IMR-90 (cell line): Measurements from ENCODE around the gene NOL8. TPM values are rescaled to one million over a fixed set of nuclear protein-coding genes. Genes with fewer than 3 reads are reported as not detected.

ENCODE experiments used
- ATAC-seq: fragments of 200-7000 bp; cut with Tn5 transposase; 2 replicates; pipeline ENCODE4 v1.9.1; 2020; ENCODE audit warnings: low read depth, mild to moderate bottlenecking, moderate library complexity
- BruUV-seq: library from RNA; stranded (reverse); fragments of 400-500 nt; replicated peaks from 2 replicates; lab custom pipeline; 2021; lab: Mats Ljungman, UMichigan
- CTCF ChIA-PET: fragments of 300-600 bp; formaldehyde crosslinking; extraction: SDS; loops from one replicate; lab custom pipeline; 2021; ENCODE audit warnings: antibody characterized with exemption; lab: Yijun Ruan, JAX
- POLR2A ChIA-PET: fragments of 300-600 bp; sonication (Branson Sonifier 250); formaldehyde crosslinking; loops from one replicate; lab custom pipeline; 2022; ENCODE audit warnings: antibody characterized with exemption; ENCODE audit not compliant: unreplicated experiment; lab: Charles Lee
- DNase-seq: peaks from one replicate; pipeline ENCODE4 v3.0.0; 2013
- H2AFZ ChIP-seq: replicated peaks from 2 replicates; pipeline ENCODE3; 2013; ENCODE audit warnings: low read length, mild to moderate bottlenecking; ENCODE audit not compliant: poor library complexity
- H2AK5ac ChIP-seq: 2 replicates; pipeline ENCODE4 v1.6.1; 2013; ENCODE audit warnings: low read depth, low read length, inconsistent platforms
- H2AK9ac ChIP-seq: replicated peaks from 2 replicates; pipeline ENCODE3; 2013; ENCODE audit warnings: mild to moderate bottlenecking, low read depth, low read length, moderate library complexity; ENCODE audit not compliant: poor library complexity
- H2BK120ac ChIP-seq: 2 replicates; pipeline ENCODE4 v1.6.1; 2013; ENCODE audit warnings: low read depth, low read length, inconsistent platforms
- H2BK15ac ChIP-seq: 3 replicates; pipeline ENCODE4 v1.6.1; 2013; ENCODE audit warnings: low read depth, low read length, inconsistent platforms
- H2BK20ac ChIP-seq: 2 replicates; pipeline ENCODE4 v1.6.1; 2013; ENCODE audit warnings: low read depth, mild to moderate bottlenecking, inconsistent platforms, low read length, moderate library complexity
- H2BK5ac ChIP-seq: 2 replicates; pipeline ENCODE4 v1.6.1; 2013; ENCODE audit warnings: mild to moderate bottlenecking, low read depth, low read length, inconsistent platforms; ENCODE audit not compliant: poor library complexity, severe bottlenecking
- H3K14ac ChIP-seq: replicated peaks from 2 replicates; pipeline ENCODE4 v1.6.1; 2013; ENCODE audit warnings: low read depth, low read length, inconsistent platforms
- H3K18ac ChIP-seq: 2 replicates; pipeline ENCODE4 v1.6.1; 2013; ENCODE audit warnings: low read depth, low read length, control low read depth
- H3K23ac ChIP-seq: 2 replicates; pipeline ENCODE4 v1.6.1; 2013; ENCODE audit warnings: low read depth, low read length, inconsistent platforms
- H3K27ac ChIP-seq: 2 replicates; pipeline ENCODE4 v1.5.1; 2013; ENCODE audit warnings: mild to moderate bottlenecking, control low read depth, low read length; ENCODE audit not compliant: insufficient read depth
- H3K27me3 ChIP-seq: 2 replicates; pipeline ENCODE4 v1.6.1; 2013; ENCODE audit warnings: low read length; ENCODE audit not compliant: control insufficient read depth, insufficient read depth
- H3K36me3 ChIP-seq: 2 replicates; pipeline ENCODE4 v1.6.1; 2013; ENCODE audit warnings: low read length, mixed read lengths; ENCODE audit not compliant: control insufficient read depth, insufficient read depth
- H3K4ac ChIP-seq: 2 replicates; pipeline ENCODE4 v1.6.1; 2013; ENCODE audit warnings: low read depth, low read length, inconsistent platforms
- H3K4me1 ChIP-seq: 2 replicates; pipeline ENCODE4 v1.6.1; 2013; ENCODE audit warnings: low read length, mixed read lengths; ENCODE audit not compliant: control insufficient read depth, insufficient read depth
- H3K4me2 ChIP-seq: 2 replicates; pipeline ENCODE4 v1.6.1; 2013; ENCODE audit warnings: low read depth, mild to moderate bottlenecking, control low read depth, low read length, moderate library complexity
- H3K4me3 ChIP-seq: 2 replicates; pipeline ENCODE4 v1.5.1; 2013; ENCODE audit warnings: low read depth, mild to moderate bottlenecking, control low read depth, low read length, moderate library complexity; ENCODE audit not compliant: insufficient read depth
- H3K56ac ChIP-seq: 2 replicates; pipeline ENCODE4 v1.6.1; 2013; ENCODE audit warnings: low read length, inconsistent platforms; ENCODE audit not compliant: insufficient read depth; ENCODE audit errors: extremely low read depth
- H3K79me1 ChIP-seq, 2 experiments: 2 replicates each; pipeline ENCODE4 v1.6.1; 2013; ENCODE audit warnings: low read length in 2 of 2, inconsistent platforms in 1 of 2, low read depth in 1 of 2
- H3K9ac ChIP-seq: 2 replicates; pipeline ENCODE4 v1.6.1; 2013; ENCODE audit warnings: low read depth, low read length, control low read depth
- H3K9me1 ChIP-seq: 2 replicates; pipeline ENCODE4 v1.6.1; 2013; ENCODE audit warnings: low read length, inconsistent platforms; ENCODE audit not compliant: insufficient read depth
- H3K9me3 ChIP-seq: 2 replicates; pipeline ENCODE4 v1.6.1; 2013; ENCODE audit warnings: low read length; ENCODE audit not compliant: control insufficient read depth, insufficient read depth
- H4K20me1 ChIP-seq: 2 replicates; pipeline ENCODE4 v1.6.1; 2013; ENCODE audit warnings: low read length, inconsistent platforms; ENCODE audit not compliant: insufficient read depth
- H4K5ac ChIP-seq: 2 replicates; pipeline ENCODE4 v1.6.1; 2013; ENCODE audit warnings: mild to moderate bottlenecking, low read depth, low read length, control low read depth
- H4K8ac ChIP-seq, 2 experiments: 2 replicates each; pipeline ENCODE4 v1.6.1; 2013; ENCODE audit warnings: low read depth in 2 of 2, low read length in 2 of 2, control low read depth in 1 of 2, inconsistent platforms in 1 of 2
- H4K91ac ChIP-seq: 2 replicates; pipeline ENCODE4 v1.6.1; 2013; ENCODE audit warnings: low read depth, low read length, inconsistent platforms; ENCODE audit not compliant: insufficient read depth
- BHLHE40 ChIP-seq: fragments of 150-350 bp; IDR thresholded peaks from 2 replicates; pipeline ENCODE4 v1.6.1; 2016; ENCODE audit warnings: mild to moderate bottlenecking, low read depth, low read length
- CHD1 ChIP-seq: IDR thresholded peaks from 2 replicates; pipeline ENCODE4 v1.6.1; 2012; ENCODE audit warnings: low read depth, low read length, improper control_type of control experiment
- MXI1 ChIP-seq: IDR thresholded peaks from 2 replicates; pipeline ENCODE4 v1.6.1; 2012; ENCODE audit warnings: low read depth, mild to moderate bottlenecking, low read length, moderate library complexity, borderline replicate concordance
- NFE2L2 ChIP-seq: fragments of 150-350 bp; IDR thresholded peaks from 2 replicates; pipeline ENCODE4 v1.6.1; 2016; ENCODE audit warnings: low read depth, mild to moderate bottlenecking, low read length
- RCOR1 ChIP-seq: IDR thresholded peaks from 2 replicates; pipeline ENCODE4 v1.6.1; 2012; ENCODE audit warnings: mild to moderate bottlenecking, low read length, improper control_type of control experiment; ENCODE audit not compliant: insufficient replicate concordance
- RFX5 ChIP-seq: IDR thresholded peaks from 2 replicates; pipeline ENCODE4 v1.8.0; 2012; ENCODE audit warnings: low read depth, mild to moderate bottlenecking, low read length, moderate library complexity
- SMC3 ChIP-seq: fragments of 150-350 bp; IDR thresholded peaks from 2 replicates; pipeline ENCODE4 v1.6.1; 2016; ENCODE audit warnings: low read depth, mild to moderate bottlenecking, antibody characterized with exemption, low read length, moderate library complexity
- WGBS, 2 experiments: methylation state at CpG; one replicate each; pipeline versions ENCODE4 v1.1.5 to v1.1.7; 2013; ENCODE audit warnings: missing lambda C conversion rate in 2 of 2; ENCODE audit not compliant: insufficient read length in 1 of 2; ENCODE audit errors: extremely low coverage in 2 of 2; 5-methylcytosine and 5-hydroxymethylcytosine counted together
- dilution Hi-C: fragments of 300-500 bp; cut with HindIII; formaldehyde crosslinking; loops from one replicate; pipeline ENCODE4 v1.14.3; 2018; ENCODE audit warnings: low sequenced_read_pairs; ENCODE audit not compliant: unreplicated experiment
- in situ Hi-C: fragments of 300-500 bp; cut with MboI; formaldehyde crosslinking; loops from 3 replicates; pipeline ENCODE4 v1.14.3; 2019; ENCODE audit warnings: low sequenced_read_pairs, inconsistent platforms, mixed read lengths
- intact Hi-C: fragments of 100-400 bp; cut with micrococcal nuclease; formaldehyde crosslinking; loops from 2 replicates; pipeline ENCODE4 v1.10.0; 2022
- polyA plus RNA-seq, 3 experiments: library from polyadenylated mRNA; depleted of rRNA; stranded (reverse); fragments of >200 nt; gene quantifications; 2 replicates each; pipeline ENCODE4 v1.2.3, GENCODE V29; 2012; ENCODE audit warnings: low replicate concordance in 1 of 3
- total RNA-seq: library from RNA; depleted of rRNA; stranded (reverse); fragments of >200 nt; gene quantifications from 2 replicates; pipeline ENCODE4 v1.2.3, GENCODE V29; 2012
- TF ChIP-seq, protein P1 (sequence below): conservative IDR thresholded peaks from 2 replicates; pipeline ENCODE4 v1.5.1; 2012; ENCODE audit warnings: mild to moderate bottlenecking, low read depth, low read length, improper control_type of control experiment

NOL8 gene
- total and polyA plus RNA-seq, 2 of the 4 experiments (the other 2 are of a cell fraction), result 10.1 to 18.3 TPM

DNA sequence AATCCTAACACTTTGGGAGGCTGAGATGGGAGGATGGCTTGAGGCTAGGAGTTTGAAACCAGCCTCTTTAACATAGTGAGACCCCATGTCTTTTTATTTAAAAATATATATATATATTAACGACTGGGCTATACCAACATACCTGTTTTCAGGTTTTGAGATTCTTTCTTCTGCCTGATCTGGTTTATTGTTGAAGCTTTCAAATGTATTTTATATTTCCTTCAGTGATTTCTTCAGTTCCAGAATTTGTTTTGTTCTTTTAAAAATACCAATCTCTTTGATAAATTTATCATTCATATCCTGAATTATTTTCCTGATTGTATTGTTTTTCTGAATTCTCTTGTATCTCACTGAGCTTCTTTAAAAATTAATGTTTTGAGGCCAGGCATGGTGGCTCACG, 48.0 kb upstream of the NOL8 start (continued):
- TF ChIP-seq, protein P1, sequence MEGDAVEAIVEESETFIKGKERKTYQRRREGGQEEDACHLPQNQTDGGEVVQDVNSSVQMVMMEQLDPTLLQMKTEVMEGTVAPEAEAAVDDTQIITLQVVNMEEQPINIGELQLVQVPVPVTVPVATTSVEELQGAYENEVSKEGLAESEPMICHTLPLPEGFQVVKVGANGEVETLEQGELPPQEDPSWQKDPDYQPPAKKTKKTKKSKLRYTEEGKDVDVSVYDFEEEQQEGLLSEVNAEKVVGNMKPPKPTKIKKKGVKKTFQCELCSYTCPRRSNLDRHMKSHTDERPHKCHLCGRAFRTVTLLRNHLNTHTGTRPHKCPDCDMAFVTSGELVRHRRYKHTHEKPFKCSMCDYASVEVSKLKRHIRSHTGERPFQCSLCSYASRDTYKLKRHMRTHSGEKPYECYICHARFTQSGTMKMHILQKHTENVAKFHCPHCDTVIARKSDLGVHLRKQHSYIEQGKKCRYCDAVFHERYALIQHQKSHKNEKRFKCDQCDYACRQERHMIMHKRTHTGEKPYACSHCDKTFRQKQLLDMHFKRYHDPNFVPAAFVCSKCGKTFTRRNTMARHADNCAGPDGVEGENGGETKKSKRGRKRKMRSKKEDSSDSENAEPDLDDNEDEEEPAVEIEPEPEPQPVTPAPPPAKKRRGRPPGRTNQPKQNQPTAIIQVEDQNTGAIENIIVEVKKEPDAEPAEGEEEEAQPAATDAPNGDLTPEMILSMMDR, result no peak
- no peak for TF ChIP-seq RCOR1
- no peak for TF ChIP-seq MXI1
- no peak for TF ChIP-seq NFE2L2

DNA sequence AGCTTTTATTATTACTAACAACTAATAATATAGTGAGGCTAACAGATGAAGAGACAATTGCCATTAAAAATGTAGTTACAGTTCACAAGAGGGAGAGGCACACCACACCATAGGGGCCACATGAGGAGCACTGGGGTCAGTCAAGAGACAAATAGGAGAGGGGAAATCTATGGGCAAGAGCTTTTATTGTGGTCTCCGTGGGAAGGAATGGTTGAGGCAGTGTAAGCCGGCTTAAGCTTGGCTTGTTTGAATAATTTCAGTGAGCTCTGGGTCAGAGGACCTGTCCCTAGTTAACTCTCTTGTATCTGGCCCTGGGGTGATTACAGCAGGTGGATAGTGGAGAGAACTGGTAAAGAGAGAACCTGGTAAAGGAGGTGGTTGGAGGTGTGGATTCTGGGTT, 43.9 kb upstream of the NOL8 start:
- no peaks in the 10 kb centered on the region for H4K20me1 ChIP-seq
- POLR2A ChIA-PET, result no interaction called here
- TF ChIP-seq RFX5, result no peak
- TF ChIP-seq NFE2L2, result no peak
- TF ChIP-seq, protein P1, result no peak
- TF ChIP-seq BHLHE40, result no peak
- no peak for TF ChIP-seq SMC3
- TF ChIP-seq RCOR1, result no peak
- no peak for TF ChIP-seq CHD1
- no peak overlapping the region for H2BK15ac ChIP-seq
- H4K91ac ChIP-seq, result no peak overlapping the region
- H3K23ac ChIP-seq, result no peak overlapping the region
- no peak overlapping the region for H3K27ac ChIP-seq
- no peak overlapping the region for H4K8ac ChIP-seq
- dilution Hi-C loops (no loop called here), in situ Hi-C loops (no loop called here), intact Hi-C loops (no loop called here)
- BruUV-seq, result no TSS peak
- H2AK9ac ChIP-seq, result no peak overlapping the region
- H3K18ac ChIP-seq, result no peak overlapping the region
- no peak overlapping the region for H2AK5ac ChIP-seq
- H3K79me1 ChIP-seq, result no peaks in the 10 kb centered on the region
- no peak overlapping the region for H3K4me3 ChIP-seq
- H2BK5ac ChIP-seq, result no peak overlapping the region
- no peak overlapping the region for H3K9ac ChIP-seq
- ATAC-seq (no peak), DNase-seq (no peak)
- no peak overlapping the region for H2AFZ ChIP-seq
- H3K9me1 ChIP-seq, result no peaks in the 10 kb centered on the region
- no peak overlapping the region for H4K5ac ChIP-seq
- no peaks in the 10 kb centered on the region for H3K27me3 ChIP-seq
- no peak overlapping the region for H3K56ac ChIP-seq
- H3K9me3 ChIP-seq, result no peaks in the 10 kb centered on the region
- CTCF ChIA-PET, result no interaction called here
- H3K36me3 ChIP-seq, result no peaks in the 10 kb centered on the region
- H3K4ac ChIP-seq, result no peak overlapping the region
- H3K14ac ChIP-seq, result no peak overlapping the region
- H2BK20ac ChIP-seq, result no peak overlapping the region
- H3K4me2 ChIP-seq, result no peak overlapping the region
- 60% methylated on average over 1 of the region's 2 CpGs; no CpG with 5 or more reads in 1 of the 2 experiments for WGBS, 2 experiments
- H2BK120ac ChIP-seq, result no peak overlapping the region
- H3K4me1 ChIP-seq, result no peaks in the 10 kb centered on the region
